ENCODE data around the gene UPP2.

GRCh38 chr2:158153270-158154015, 51.8 kb downstream of the UPP2 start:
- TF ChIP-seq YY1 (IDR thresholded peaks at IDR 0.05): no peak
- no peak for TF ChIP-seq MAX (IDR thresholded peaks at IDR 0.05)
- no peak for TF ChIP-seq CTCF (IDR thresholded peaks at IDR 0.05; ENCODE audit: low read depth, low read length, missing input control)
